KMS-11 (cell line): ENCODE measurements around the gene HOXC5.
A peak's percentile ranks its signal among the peaks of the same experiment; 100 is the strongest.

ENCODE experiments used
- H2AFZ ChIP-seq: fragments of 200-600 bp; sonication (generic); 2 replicates; pipeline ENCODE4 v1.6.1; 2016; ENCODE audit warnings: antibody characterized with exemption, mixed run types, low read depth
- H3K27ac ChIP-seq: fragments of 200-600 bp; sonication (generic); 2 replicates; pipeline ENCODE4 v1.6.1; 2016; ENCODE audit warnings: mild to moderate bottlenecking, mixed run types
- H3K27me3 ChIP-seq: fragments of 200-600 bp; sonication (generic); 2 replicates; pipeline ENCODE4 v1.6.1; 2017; ENCODE audit warnings: mild to moderate bottlenecking, low read depth, mixed run types, moderate library complexity; ENCODE audit not compliant: insufficient read depth
- H3K36me3 ChIP-seq: fragments of 200-600 bp; sonication (generic); 2 replicates; pipeline ENCODE4 v1.6.1; 2017; ENCODE audit warnings: mild to moderate bottlenecking, mixed run types; ENCODE audit not compliant: insufficient read depth
- H3K4me1 ChIP-seq: fragments of 200-600 bp; sonication (generic); 2 replicates; pipeline ENCODE4 v1.6.1; 2016; ENCODE audit warnings: mild to moderate bottlenecking, low read depth, mixed run types; ENCODE audit not compliant: poor library complexity, severe bottlenecking
- H3K4me2 ChIP-seq: fragments of 200-600 bp; sonication (generic); 2 replicates; pipeline ENCODE4 v1.7.0; 2016; ENCODE audit warnings: mild to moderate bottlenecking, mixed run types
- H3K4me3 ChIP-seq: fragments of 200-600 bp; sonication (generic); IDR thresholded peaks from 2 replicates; pipeline ENCODE4 v1.6.1; 2017; ENCODE audit warnings: low read depth, low read length, mixed read lengths; ENCODE audit not compliant: insufficient read depth
- H3K79me2 ChIP-seq: fragments of 200-600 bp; sonication (generic); 2 replicates; pipeline ENCODE4 v1.6.1; 2016; ENCODE audit warnings: low read depth, mixed run types; ENCODE audit not compliant: insufficient read depth
- H3K9ac ChIP-seq: fragments of 200-600 bp; sonication (generic); 2 replicates; pipeline ENCODE4 v1.6.1; 2016; ENCODE audit warnings: mild to moderate bottlenecking, mixed run types
- H4K20me1 ChIP-seq: fragments of 200-600 bp; sonication (generic); 2 replicates; pipeline ENCODE4 v1.6.1; 2016; ENCODE audit warnings: mild to moderate bottlenecking, mixed run types; ENCODE audit not compliant: insufficient read depth
- CTCF ChIP-seq: fragments of 200-600 bp; sonication (generic); conservative IDR thresholded peaks from 2 replicates; pipeline ENCODE4 v1.6.1; 2017; ENCODE audit warnings: low read depth, mild to moderate bottlenecking, antibody characterized with exemption, low read length, moderate library complexity, mixed read lengths

HOXC5 gene

DNA sequence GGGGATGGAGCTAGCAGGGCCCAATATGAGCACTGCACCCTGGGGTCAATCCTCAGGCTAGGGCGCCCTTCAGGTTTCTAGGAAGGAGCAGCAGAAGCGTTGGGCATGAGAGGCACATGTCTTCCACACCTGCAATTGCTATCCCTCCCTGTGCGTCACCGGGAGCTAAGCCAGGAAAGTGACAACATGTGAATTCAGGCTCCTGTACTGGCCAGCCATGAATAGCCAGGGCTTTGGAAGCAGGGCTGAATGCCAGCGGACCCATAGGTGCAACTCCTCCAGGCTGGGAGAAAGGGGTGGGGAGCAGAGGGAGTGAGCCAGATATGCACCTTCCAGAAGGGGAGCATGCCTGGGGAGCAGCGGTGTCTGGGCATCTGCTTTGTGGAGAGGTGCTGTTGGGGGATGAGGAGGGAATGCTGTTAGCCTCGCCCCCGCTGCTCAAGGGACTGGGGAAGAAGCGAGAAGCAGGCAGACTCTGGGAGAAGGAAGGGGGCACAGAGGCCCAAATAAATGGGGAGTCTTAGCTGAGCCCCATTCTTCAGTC is 6.1 kb downstream of the HOXC5 start:
- Histone ChIP-seq H3K4me3 (no peak overlapping the region), H3K79me2 (no peaks in the 10 kb centered on the region), H3K27ac (no peak overlapping the region), H3K9ac (no peak overlapping the region), H2AFZ (no peak overlapping the region), H3K4me1 (no peaks in the 10 kb centered on the region), H3K4me2 (no peak overlapping the region), H3K27me3 (peaks cover 99% of the 10 kb centered on the region), H4K20me1 (no peaks in the 10 kb centered on the region), H3K36me3 (no peaks in the 10 kb centered on the region)
- no peak for TF ChIP-seq CTCF

DNA sequence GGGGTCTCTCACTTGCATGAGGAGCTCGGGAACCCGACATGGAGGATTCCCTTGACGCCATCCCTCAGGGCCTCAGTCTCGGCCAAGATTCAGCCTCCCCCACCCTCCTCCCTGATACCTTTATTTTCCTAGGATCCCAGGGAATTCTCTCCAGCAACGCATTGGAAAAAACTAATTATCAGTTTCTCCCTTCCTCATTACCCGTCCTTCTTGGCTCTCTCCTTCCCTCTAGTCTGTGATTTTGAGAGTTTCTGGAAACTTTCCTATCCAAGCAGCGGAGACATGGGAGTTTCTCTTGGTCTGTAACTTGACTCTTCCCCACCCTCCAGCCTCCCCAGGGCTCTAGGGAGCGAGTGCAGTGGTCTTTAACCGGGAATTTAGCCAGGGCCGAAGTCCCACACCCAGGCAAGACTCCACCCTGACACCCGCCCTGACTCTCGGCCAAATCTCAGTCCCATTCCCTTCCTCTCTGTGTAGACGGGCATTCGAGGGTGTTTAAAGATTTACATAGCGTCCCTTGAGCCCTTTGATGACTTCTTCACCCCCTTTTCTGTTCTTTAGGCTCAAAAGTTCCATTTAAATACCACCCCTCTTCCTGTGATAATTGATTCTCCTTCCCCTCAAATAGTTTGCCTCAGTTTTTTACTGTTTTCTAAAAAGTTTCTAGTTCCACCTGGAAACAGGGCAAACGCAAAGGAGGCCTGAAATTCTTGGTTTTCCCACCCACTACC is 6.7 kb downstream of the HOXC5 start:
- H3K4me1 ChIP-seq, result no peaks in the 10 kb centered on the region
- H3K36me3 ChIP-seq, result no peaks in the 10 kb centered on the region
- no peak for TF ChIP-seq CTCF
- no peaks in the 10 kb centered on the region for H4K20me1 ChIP-seq
- H3K9ac ChIP-seq, result no peak overlapping the region
- H3K27me3 ChIP-seq, result peaks cover 98% of the 10 kb centered on the region
- H3K79me2 ChIP-seq, result no peaks in the 10 kb centered on the region
- H3K4me2 ChIP-seq, result no peak overlapping the region
- H3K4me3 ChIP-seq, result no peak overlapping the region
- H3K27ac ChIP-seq, result no peak overlapping the region
- no peak overlapping the region for H2AFZ ChIP-seq

DNA sequence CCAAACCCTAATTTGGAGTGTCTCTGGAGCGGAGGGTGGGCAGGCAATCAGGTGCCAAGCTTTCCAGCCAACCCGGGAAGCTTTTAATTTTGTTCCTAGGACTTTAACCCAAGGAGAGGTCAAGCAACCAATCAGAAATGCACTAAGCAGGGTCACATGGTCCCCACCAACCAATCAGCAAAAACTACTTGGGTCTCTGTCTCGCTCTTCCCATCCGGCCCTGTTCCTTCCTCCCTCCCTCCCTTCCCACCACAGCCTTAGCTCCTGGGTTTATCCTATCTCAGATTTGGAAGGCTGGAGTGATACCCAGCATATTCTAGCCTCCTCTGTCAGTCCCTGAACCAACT is 7.3 kb downstream of the HOXC5 start:
- no peak overlapping the region for H3K27ac ChIP-seq
- no peak overlapping the region for H3K9ac ChIP-seq
- no peak overlapping the region for H3K4me3 ChIP-seq
- H3K27me3 ChIP-seq, result peaks cover 98% of the 10 kb centered on the region
- no peak overlapping the region for H3K4me2 ChIP-seq
- H3K4me1 ChIP-seq, result no peaks in the 10 kb centered on the region
- no peak for TF ChIP-seq CTCF
- H3K36me3 ChIP-seq, result no peaks in the 10 kb centered on the region
- H4K20me1 ChIP-seq, result no peaks in the 10 kb centered on the region
- H2AFZ ChIP-seq, result peak overlapping the region; percentile 14; the same call in 1 of the 2 replicates
- no peaks in the 10 kb centered on the region for H3K79me2 ChIP-seq

DNA sequence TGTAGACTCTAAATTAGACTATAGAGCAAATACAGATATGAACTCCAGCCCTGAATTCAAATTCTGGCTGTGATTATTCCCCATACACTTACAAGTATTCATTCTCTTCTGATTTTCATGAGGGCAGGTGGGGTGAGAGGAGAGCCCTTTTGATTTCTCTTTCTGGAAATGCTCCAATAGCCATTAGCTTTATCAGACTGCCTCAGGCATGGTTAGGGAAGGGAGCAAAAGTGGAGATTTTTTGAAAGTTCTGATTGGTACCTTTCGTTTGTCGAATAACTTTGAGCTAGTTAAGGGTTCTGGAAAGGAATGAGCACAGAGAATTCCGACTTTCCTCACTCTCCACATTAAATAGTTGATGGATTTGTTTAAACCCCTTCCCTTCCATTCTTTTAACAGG is 7.8 kb downstream of the HOXC5 start:
- H3K79me2 ChIP-seq, result no peaks in the 10 kb centered on the region
- H3K4me1 ChIP-seq, result no peaks in the 10 kb centered on the region
- H3K9ac ChIP-seq, result no peak overlapping the region
- no peaks in the 10 kb centered on the region for H4K20me1 ChIP-seq
- H3K27me3 ChIP-seq, result peaks cover 98% of the 10 kb centered on the region
- no peak overlapping the region for H3K4me3 ChIP-seq
- no peak for TF ChIP-seq CTCF
- H2AFZ ChIP-seq, result peak overlapping the region; percentile 14; the same call in 1 of the 2 replicates
- no peak overlapping the region for H3K27ac ChIP-seq
- no peak overlapping the region for H3K4me2 ChIP-seq
- H3K36me3 ChIP-seq, result no peaks in the 10 kb centered on the region
